Measurements from ENCODE around the gene TSC1.

TSC1 gene

DNA sequence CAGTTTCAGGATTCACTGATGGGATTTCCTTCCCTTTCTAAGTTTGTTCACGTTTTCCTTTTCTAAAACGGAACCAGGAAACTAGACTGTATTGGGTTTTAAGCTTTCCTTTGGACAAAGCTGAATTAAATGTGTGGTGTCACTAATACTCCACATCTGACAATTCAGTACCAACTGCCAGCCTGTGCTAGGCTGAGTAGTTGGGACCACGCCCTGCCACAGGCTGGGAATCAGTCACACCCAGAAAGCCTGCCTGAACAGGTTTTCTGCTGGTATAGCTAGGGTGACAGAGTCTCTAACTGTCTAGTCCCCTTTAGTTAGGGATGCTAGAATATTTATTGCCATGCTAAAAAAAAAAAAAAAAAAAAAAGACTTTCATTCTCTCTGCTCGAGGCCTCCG, 50.1 kb downstream of the TSC1 start:
- peaks cover 26% of the 10 kb centered on the region; the same call in 1 of the 2 replicates for H3K36me3 ChIP-seq (ENCODE audit: insufficient read depth, low read length)
- peaks cover 55% of the 10 kb centered on the region for H3K4me1 ChIP-seq (ENCODE audit: insufficient read depth, low read length, poor library complexity, severe bottlenecking)

DNA sequence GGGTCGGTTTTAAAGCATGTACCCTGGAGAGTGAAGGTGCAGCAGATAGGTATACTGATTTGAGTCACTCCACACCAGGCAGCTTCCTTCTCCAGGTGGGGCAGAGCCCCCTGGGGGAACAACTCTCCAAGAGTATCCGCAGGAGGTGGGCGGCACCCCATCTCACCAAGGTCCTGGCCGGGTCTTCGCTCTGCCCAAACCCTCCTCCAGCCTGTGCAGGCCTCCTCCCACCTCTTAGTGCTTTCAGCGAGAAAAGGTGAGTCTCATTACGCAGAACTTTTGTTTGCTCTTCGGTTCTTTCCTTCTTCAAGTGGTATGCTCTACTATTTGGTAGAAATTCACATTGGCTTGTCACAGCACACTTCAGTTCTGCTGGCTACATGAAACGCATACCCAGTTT, 52.0 kb downstream of the TSC1 start:
- no peak for TF ChIP-seq EZH2phosphoT487 (IDR thresholded peaks at IDR 0.05; ENCODE audit: borderline replicate concordance)
- TF ChIP-seq, protein P1, sequence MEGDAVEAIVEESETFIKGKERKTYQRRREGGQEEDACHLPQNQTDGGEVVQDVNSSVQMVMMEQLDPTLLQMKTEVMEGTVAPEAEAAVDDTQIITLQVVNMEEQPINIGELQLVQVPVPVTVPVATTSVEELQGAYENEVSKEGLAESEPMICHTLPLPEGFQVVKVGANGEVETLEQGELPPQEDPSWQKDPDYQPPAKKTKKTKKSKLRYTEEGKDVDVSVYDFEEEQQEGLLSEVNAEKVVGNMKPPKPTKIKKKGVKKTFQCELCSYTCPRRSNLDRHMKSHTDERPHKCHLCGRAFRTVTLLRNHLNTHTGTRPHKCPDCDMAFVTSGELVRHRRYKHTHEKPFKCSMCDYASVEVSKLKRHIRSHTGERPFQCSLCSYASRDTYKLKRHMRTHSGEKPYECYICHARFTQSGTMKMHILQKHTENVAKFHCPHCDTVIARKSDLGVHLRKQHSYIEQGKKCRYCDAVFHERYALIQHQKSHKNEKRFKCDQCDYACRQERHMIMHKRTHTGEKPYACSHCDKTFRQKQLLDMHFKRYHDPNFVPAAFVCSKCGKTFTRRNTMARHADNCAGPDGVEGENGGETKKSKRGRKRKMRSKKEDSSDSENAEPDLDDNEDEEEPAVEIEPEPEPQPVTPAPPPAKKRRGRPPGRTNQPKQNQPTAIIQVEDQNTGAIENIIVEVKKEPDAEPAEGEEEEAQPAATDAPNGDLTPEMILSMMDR (conservative IDR thresholded peaks at IDR 0.05; ENCODE audit: low read length), result no peak
- Histone ChIP-seq H3K4me2 (ENCODE audit: low read depth, low read length, poor library complexity, severe bottlenecking) (peak overlapping the region; percentile 23), H3K79me2 (ENCODE audit: insufficient read depth, low read length) (no peaks in the 10 kb centered on the region), H3K4me1 (ENCODE audit: insufficient read depth, low read length, poor library complexity, severe bottlenecking) (peaks cover 72% of the 10 kb centered on the region), H3K4me3 (ENCODE audit: low read length, poor library complexity, severe bottlenecking) (no peak overlapping the region), H3K9me2 (replicated peaks; ENCODE audit: low read depth, low read length) (no peaks in the 10 kb centered on the region), H3K9me3 (ENCODE audit: insufficient read depth, low read depth, low read length) (no peaks in the 10 kb centered on the region), H3F3A (ENCODE audit: low read depth) (peaks cover 11% of the 10 kb centered on the region), H3K36me3 (ENCODE audit: insufficient read depth, low read length) (peaks cover 15% of the 10 kb centered on the region; the same call in 1 of the 2 replicates), H3K27me3 (ENCODE audit: insufficient read depth, low read length, poor library complexity, severe bottlenecking) (no peaks in the 10 kb centered on the region), H2AFZ (ENCODE audit: low read length) (no peak overlapping the region), H3K9ac (ENCODE audit: low read depth, low read length, poor library complexity, severe bottlenecking) (peak overlapping the region; percentile 45), H4K20me1 (ENCODE audit: insufficient read depth, low read length, poor library complexity, severe bottlenecking) (no peaks in the 10 kb centered on the region)

More for the DNA sequence above, 50.1 kb downstream of the TSC1 start:
- H3K9me2 ChIP-seq (replicated peaks; ENCODE audit: low read depth, low read length), result no peaks in the 10 kb centered on the region
- no peaks in the 10 kb centered on the region for H3K9me3 ChIP-seq (ENCODE audit: insufficient read depth, low read depth, low read length)
- no peaks in the 10 kb centered on the region for H3F3A ChIP-seq (ENCODE audit: low read depth)
- H3K79me2 ChIP-seq (ENCODE audit: insufficient read depth, low read length), result no peaks in the 10 kb centered on the region
- no peak overlapping the region for H3K4me2 ChIP-seq (ENCODE audit: low read depth, low read length, poor library complexity, severe bottlenecking)
- H3K9ac ChIP-seq (ENCODE audit: low read depth, low read length, poor library complexity, severe bottlenecking), result peak overlapping the region; percentile 45
- TF ChIP-seq, protein P1 (conservative IDR thresholded peaks at IDR 0.05; ENCODE audit: low read length), result no peak
- TF ChIP-seq EZH2phosphoT487 (IDR thresholded peaks at IDR 0.05; ENCODE audit: borderline replicate concordance), result no peak
- H2AFZ ChIP-seq (ENCODE audit: low read length), result no peak overlapping the region
- no peaks in the 10 kb centered on the region for H4K20me1 ChIP-seq (ENCODE audit: insufficient read depth, low read length, poor library complexity, severe bottlenecking)
- no peaks in the 10 kb centered on the region for H3K27me3 ChIP-seq (ENCODE audit: insufficient read depth, low read length, poor library complexity, severe bottlenecking)
- H3K4me3 ChIP-seq (ENCODE audit: low read length, poor library complexity, severe bottlenecking), result no peak overlapping the region

DNA sequence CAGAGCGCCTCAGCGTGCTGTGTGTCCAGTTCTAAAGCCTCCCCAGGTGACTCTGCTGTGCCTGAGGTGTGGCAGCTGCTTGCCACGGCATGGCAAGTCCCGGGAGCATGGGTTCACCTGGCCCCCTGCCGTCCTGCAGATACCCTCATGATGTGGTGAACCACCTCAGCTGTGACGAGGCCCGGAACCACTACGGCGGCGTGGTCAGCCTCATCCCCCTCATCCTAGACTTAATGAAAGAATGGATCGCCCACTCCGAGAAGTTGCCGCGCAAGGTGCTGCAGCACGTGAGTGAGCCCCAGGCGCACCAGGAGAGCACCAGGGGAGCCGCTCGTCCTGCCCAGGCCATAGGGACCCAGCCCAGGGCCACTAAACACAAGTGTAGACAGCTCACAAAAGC, 56.3 kb downstream of the TSC1 start:
- Histone ChIP-seq H3K4me3 (ENCODE audit: low read length, poor library complexity, severe bottlenecking) (peak overlapping the region; percentile 46), H3K36me3 (ENCODE audit: insufficient read depth, low read length) (no peaks in the 10 kb centered on the region), H3K9me3 (ENCODE audit: insufficient read depth, low read depth, low read length) (no peaks in the 10 kb centered on the region), H3K79me2 (ENCODE audit: insufficient read depth, low read length) (no peaks in the 10 kb centered on the region), H2AFZ (ENCODE audit: low read length) (no peak overlapping the region), H3K9ac (ENCODE audit: low read depth, low read length, poor library complexity, severe bottlenecking) (peak overlapping the region; percentile 77), H4K20me1 (ENCODE audit: insufficient read depth, low read length, poor library complexity, severe bottlenecking) (no peaks in the 10 kb centered on the region), H3K4me1 (ENCODE audit: insufficient read depth, low read length, poor library complexity, severe bottlenecking) (peaks cover 95% of the 10 kb centered on the region), H3K27me3 (ENCODE audit: insufficient read depth, low read length, poor library complexity, severe bottlenecking) (no peaks in the 10 kb centered on the region), H3F3A (ENCODE audit: low read depth) (peaks cover 13% of the 10 kb centered on the region), H3K9me2 (replicated peaks; ENCODE audit: low read depth, low read length) (no peaks in the 10 kb centered on the region), H3K4me2 (ENCODE audit: low read depth, low read length, poor library complexity, severe bottlenecking) (peak overlapping the region; percentile 59)
- TF ChIP-seq, protein P1 (conservative IDR thresholded peaks at IDR 0.05; ENCODE audit: low read length), result no peak
- TF ChIP-seq EZH2phosphoT487 (IDR thresholded peaks at IDR 0.05; ENCODE audit: borderline replicate concordance), result no peak
